ENCODE data around the gene RREB1.

DNA sequence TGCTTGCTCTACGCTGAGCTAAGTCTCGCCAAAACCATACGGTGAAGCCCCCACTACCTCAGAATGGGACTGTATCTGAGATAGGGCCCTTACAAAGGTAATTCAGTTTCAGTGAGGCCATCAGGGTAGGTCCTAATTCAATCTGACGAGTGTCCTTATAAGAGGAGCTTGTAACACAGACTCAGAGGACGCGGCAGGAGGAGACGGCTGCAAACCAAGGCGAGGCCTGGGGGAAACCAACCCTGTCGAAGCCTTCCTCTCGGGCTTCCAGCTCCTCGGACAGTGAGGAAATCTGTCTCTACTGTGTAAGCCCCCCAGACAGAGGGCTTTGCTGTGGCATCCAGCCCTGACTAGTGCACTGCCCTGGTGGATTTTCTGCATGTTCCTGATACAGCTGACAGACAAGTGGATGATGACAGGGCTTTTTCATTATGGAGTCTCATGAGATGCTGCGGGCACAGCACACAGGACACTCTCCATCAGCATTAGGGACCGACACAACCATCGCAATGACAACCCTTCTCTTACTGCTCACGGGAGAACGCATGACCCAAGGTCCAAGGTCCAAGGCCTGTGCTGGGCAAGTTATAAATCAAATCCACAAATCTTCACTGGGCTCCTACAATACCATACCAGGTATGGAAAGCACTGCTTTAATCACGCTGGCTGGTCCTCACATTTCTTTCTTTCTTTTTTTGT is 157.1 kb downstream of the RREB1 start:
- TF ChIP-seq ZNF174 (tag by site-specific recombination; IDR thresholded peaks at IDR 0.05) (no peak), ZNF114 (tag by site-specific recombination; IDR thresholded peaks at IDR 0.05) (no peak), ZNF747 (tag by site-specific recombination; IDR thresholded peaks at IDR 0.05) (no peak), ZNF776 (tag by site-specific recombination; IDR thresholded peaks at IDR 0.05; ENCODE audit: borderline replicate concordance) (no peak), ZSCAN16 (tag by site-specific recombination; IDR thresholded peaks at IDR 0.05) (no peak), ZNF792 (tag by site-specific recombination; IDR thresholded peaks at IDR 0.05) (no peak), ZNF132 (tag by site-specific recombination; IDR thresholded peaks at IDR 0.05; ENCODE audit: borderline replicate concordance) (no peak), ZNF660 (tag by site-specific recombination; IDR thresholded peaks at IDR 0.05) (no peak)
- TF ChIP-seq, protein P1, sequence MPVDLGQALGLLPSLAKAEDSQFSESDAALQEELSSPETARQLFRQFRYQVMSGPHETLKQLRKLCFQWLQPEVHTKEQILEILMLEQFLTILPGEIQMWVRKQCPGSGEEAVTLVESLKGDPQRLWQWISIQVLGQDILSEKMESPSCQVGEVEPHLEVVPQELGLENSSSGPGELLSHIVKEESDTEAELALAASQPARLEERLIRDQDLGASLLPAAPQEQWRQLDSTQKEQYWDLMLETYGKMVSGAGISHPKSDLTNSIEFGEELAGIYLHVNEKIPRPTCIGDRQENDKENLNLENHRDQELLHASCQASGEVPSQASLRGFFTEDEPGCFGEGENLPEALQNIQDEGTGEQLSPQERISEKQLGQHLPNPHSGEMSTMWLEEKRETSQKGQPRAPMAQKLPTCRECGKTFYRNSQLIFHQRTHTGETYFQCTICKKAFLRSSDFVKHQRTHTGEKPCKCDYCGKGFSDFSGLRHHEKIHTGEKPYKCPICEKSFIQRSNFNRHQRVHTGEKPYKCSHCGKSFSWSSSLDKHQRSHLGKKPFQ (tag by site-specific recombination; IDR thresholded peaks at IDR 0.05): no peak
- TF ChIP-seq, protein P2, sequence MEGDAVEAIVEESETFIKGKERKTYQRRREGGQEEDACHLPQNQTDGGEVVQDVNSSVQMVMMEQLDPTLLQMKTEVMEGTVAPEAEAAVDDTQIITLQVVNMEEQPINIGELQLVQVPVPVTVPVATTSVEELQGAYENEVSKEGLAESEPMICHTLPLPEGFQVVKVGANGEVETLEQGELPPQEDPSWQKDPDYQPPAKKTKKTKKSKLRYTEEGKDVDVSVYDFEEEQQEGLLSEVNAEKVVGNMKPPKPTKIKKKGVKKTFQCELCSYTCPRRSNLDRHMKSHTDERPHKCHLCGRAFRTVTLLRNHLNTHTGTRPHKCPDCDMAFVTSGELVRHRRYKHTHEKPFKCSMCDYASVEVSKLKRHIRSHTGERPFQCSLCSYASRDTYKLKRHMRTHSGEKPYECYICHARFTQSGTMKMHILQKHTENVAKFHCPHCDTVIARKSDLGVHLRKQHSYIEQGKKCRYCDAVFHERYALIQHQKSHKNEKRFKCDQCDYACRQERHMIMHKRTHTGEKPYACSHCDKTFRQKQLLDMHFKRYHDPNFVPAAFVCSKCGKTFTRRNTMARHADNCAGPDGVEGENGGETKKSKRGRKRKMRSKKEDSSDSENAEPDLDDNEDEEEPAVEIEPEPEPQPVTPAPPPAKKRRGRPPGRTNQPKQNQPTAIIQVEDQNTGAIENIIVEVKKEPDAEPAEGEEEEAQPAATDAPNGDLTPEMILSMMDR (tag by site-specific recombination; IDR thresholded peaks at IDR 0.05): no peak
- TF ChIP-seq, protein P3, sequence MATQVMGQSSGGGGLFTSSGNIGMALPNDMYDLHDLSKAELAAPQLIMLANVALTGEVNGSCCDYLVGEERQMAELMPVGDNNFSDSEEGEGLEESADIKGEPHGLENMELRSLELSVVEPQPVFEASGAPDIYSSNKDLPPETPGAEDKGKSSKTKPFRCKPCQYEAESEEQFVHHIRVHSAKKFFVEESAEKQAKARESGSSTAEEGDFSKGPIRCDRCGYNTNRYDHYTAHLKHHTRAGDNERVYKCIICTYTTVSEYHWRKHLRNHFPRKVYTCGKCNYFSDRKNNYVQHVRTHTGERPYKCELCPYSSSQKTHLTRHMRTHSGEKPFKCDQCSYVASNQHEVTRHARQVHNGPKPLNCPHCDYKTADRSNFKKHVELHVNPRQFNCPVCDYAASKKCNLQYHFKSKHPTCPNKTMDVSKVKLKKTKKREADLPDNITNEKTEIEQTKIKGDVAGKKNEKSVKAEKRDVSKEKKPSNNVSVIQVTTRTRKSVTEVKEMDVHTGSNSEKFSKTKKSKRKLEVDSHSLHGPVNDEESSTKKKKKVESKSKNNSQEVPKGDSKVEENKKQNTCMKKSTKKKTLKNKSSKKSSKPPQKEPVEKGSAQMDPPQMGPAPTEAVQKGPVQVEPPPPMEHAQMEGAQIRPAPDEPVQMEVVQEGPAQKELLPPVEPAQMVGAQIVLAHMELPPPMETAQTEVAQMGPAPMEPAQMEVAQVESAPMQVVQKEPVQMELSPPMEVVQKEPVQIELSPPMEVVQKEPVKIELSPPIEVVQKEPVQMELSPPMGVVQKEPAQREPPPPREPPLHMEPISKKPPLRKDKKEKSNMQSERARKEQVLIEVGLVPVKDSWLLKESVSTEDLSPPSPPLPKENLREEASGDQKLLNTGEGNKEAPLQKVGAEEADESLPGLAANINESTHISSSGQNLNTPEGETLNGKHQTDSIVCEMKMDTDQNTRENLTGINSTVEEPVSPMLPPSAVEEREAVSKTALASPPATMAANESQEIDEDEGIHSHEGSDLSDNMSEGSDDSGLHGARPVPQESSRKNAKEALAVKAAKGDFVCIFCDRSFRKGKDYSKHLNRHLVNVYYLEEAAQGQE (tag by site-specific recombination; IDR thresholded peaks at IDR 0.05): no peak
